H9 (cell line): ENCODE results near the gene SCRN1. TPM values are rescaled to one million over a fixed set of nuclear protein-coding genes. Genes with fewer than 3 reads are reported as not detected.

Source experiments
- DNase-seq: peaks from one replicate; pipeline ENCODE4 v3.0.0-alpha.2; 2017
- H2AFZ ChIP-seq: one replicate; pipeline ENCODE4 v1.6.1; 2013; ENCODE audit warnings: mild to moderate bottlenecking, low read length, control low read depth, moderate library complexity
- H2AK5ac ChIP-seq: 2 replicates; pipeline ENCODE4 v1.6.1; 2013; ENCODE audit warnings: low read length, control low read depth, mixed read lengths; ENCODE audit not compliant: insufficient read length
- H2BK120ac ChIP-seq: one replicate; pipeline ENCODE4 v1.6.1; 2013; ENCODE audit warnings: low read depth, mild to moderate bottlenecking, low read length, control low read depth, inconsistent platforms; ENCODE audit not compliant: poor library complexity, severe bottlenecking
- H2BK12ac ChIP-seq: 2 replicates; pipeline ENCODE4 v1.6.1; 2013; ENCODE audit warnings: low read length, control low read depth, mixed read lengths, low read depth; ENCODE audit not compliant: insufficient read length
- H2BK15ac ChIP-seq: 2 replicates; pipeline ENCODE4 v1.6.1; 2013; ENCODE audit warnings: low read depth, low read length, control low read depth
- H2BK20ac ChIP-seq: one replicate; pipeline ENCODE4 v1.6.1; 2013; ENCODE audit warnings: low read depth, mild to moderate bottlenecking, low read length, control low read depth, inconsistent platforms; ENCODE audit not compliant: poor library complexity, severe bottlenecking
- H2BK5ac ChIP-seq: 2 replicates; pipeline ENCODE4 v1.6.1; 2013; ENCODE audit warnings: low read length, control low read depth, mixed read lengths; ENCODE audit not compliant: insufficient read length
- H3K14ac ChIP-seq: 2 replicates; pipeline ENCODE4 v1.6.1; 2013; ENCODE audit warnings: low read length, control low read depth; ENCODE audit not compliant: insufficient read depth
- H3K18ac ChIP-seq: 2 replicates; pipeline ENCODE4 v1.6.1; 2013; ENCODE audit warnings: low read depth, mild to moderate bottlenecking, mixed read lengths, low read length, control low read depth; ENCODE audit not compliant: insufficient read length
- H3K23ac ChIP-seq: 2 replicates; pipeline ENCODE4 v1.6.1; 2013; ENCODE audit warnings: low read length, control low read depth, mixed read lengths, low read depth; ENCODE audit not compliant: insufficient read length
- H3K23me2 ChIP-seq: 2 replicates; pipeline ENCODE4 v1.6.1; 2013; ENCODE audit warnings: low read depth, mild to moderate bottlenecking, mixed read lengths, low read length, control low read depth; ENCODE audit not compliant: insufficient read length, poor library complexity, severe bottlenecking
- H3K27ac ChIP-seq: 2 replicates; pipeline ENCODE4 v1.5.1; 2013; ENCODE audit warnings: low read length, control low read depth, mixed read lengths, low read depth; ENCODE audit not compliant: insufficient read length
- H3K27me3 ChIP-seq: 2 replicates; pipeline ENCODE4 v1.6.1; 2013; ENCODE audit warnings: low read length, control low read depth, inconsistent platforms; ENCODE audit not compliant: insufficient read depth
- H3K4ac ChIP-seq: 2 replicates; pipeline ENCODE4 v1.6.1; 2013; ENCODE audit warnings: low read depth, mild to moderate bottlenecking, control low read depth, inconsistent platforms, low read length, moderate library complexity
- H3K4me1 ChIP-seq: 2 replicates; pipeline ENCODE4 v1.6.1; 2013; ENCODE audit warnings: low read length, control low read depth, inconsistent platforms; ENCODE audit not compliant: insufficient read depth
- H3K4me2 ChIP-seq: 2 replicates; pipeline ENCODE4 v1.6.1; 2013; ENCODE audit warnings: low read length, control low read depth, mixed read lengths; ENCODE audit not compliant: insufficient read length, insufficient read depth
- H3K56ac ChIP-seq: 2 replicates; pipeline ENCODE4 v1.6.1; 2013; ENCODE audit warnings: low read depth, mild to moderate bottlenecking, mixed read lengths, low read length, control low read depth; ENCODE audit not compliant: insufficient read length
- H3K79me1 ChIP-seq: 2 replicates; pipeline ENCODE4 v1.6.1; 2013; ENCODE audit warnings: low read depth, mild to moderate bottlenecking, moderate library complexity, low read length, control low read depth, inconsistent platforms; ENCODE audit not compliant: insufficient read depth, poor library complexity, severe bottlenecking
- H3K79me2 ChIP-seq: 2 replicates; pipeline ENCODE4 v1.6.1; 2013; ENCODE audit warnings: low read length, control low read depth, inconsistent platforms; ENCODE audit not compliant: insufficient read depth
- H3K9ac ChIP-seq: 2 replicates; pipeline ENCODE4 v1.6.1; 2013; ENCODE audit warnings: low read length, control low read depth, mixed read lengths; ENCODE audit not compliant: insufficient read length; ENCODE audit errors: extremely low read depth
- H3K9me3 ChIP-seq: one replicate; pipeline ENCODE4 v1.6.1; 2013; ENCODE audit warnings: low read depth, low read length, inconsistent platforms; ENCODE audit not compliant: control insufficient read depth
- H3T11ph ChIP-seq: one replicate; pipeline ENCODE4 v1.6.1; 2013; ENCODE audit warnings: mild to moderate bottlenecking, low read length, control low read depth, inconsistent platforms
- H4K20me1 ChIP-seq: one replicate; pipeline ENCODE4 v1.6.1; 2013; ENCODE audit not compliant: control insufficient read depth, insufficient read length, insufficient read depth
- H4K5ac ChIP-seq: 2 replicates; pipeline ENCODE4 v1.6.1; 2013; ENCODE audit warnings: low read depth, mild to moderate bottlenecking, mixed read lengths, low read length, control low read depth; ENCODE audit not compliant: insufficient read length
- H4K8ac ChIP-seq: replicated peaks from 2 replicates; pipeline ENCODE4 v1.6.1; 2013; ENCODE audit warnings: low read length, control low read depth, mixed read lengths, low read depth; ENCODE audit not compliant: insufficient read length
- H4K91ac ChIP-seq: 2 replicates; pipeline ENCODE4 v1.6.1; 2013; ENCODE audit warnings: low read depth, mild to moderate bottlenecking, moderate library complexity, mixed read lengths, low read length, control low read depth; ENCODE audit not compliant: insufficient read length
- H3K27ac Mint-ChIP-seq, 3 experiments: 2 replicates in 2 of 3; 3 replicates in 1 of 3; pipeline ENCODE4 v1.8.0; 2020 to 2021; ENCODE audit warnings: mixed read lengths in 3 of 3, mild to moderate bottlenecking in 1 of 3, moderate library complexity in 1 of 3
- H3K27me3 Mint-ChIP-seq: 2 replicates; pipeline ENCODE4 v1.8.0; 2021; ENCODE audit warnings: low read depth, mild to moderate bottlenecking, moderate library complexity, mixed read lengths
- H3K36me3 Mint-ChIP-seq, 3 experiments: 2 replicates in 2 of 3; 3 replicates in 1 of 3; pipeline ENCODE4 v1.8.0; 2020 to 2021; ENCODE audit warnings: low read depth in 3 of 3, mixed read lengths in 3 of 3; ENCODE audit not compliant: insufficient read depth in 1 of 3
- H3K4me1 Mint-ChIP-seq, 2 experiments: 2 replicates each; pipeline ENCODE4 v1.8.0; 2020; ENCODE audit warnings: mixed read lengths in 2 of 2
- H3K4me3 Mint-ChIP-seq, 2 experiments: 2 replicates in 1 of 2; 3 replicates in 1 of 2; pipeline ENCODE4 v1.8.0; 2020 to 2021; ENCODE audit warnings: mild to moderate bottlenecking in 2 of 2, mixed read lengths in 2 of 2, moderate library complexity in 1 of 2
- H3K9me3 Mint-ChIP-seq, 2 experiments: 2 replicates in 1 of 2; 3 replicates in 1 of 2; pipeline ENCODE4 v1.8.0; 2020; ENCODE audit warnings: mild to moderate bottlenecking in 2 of 2, mixed read lengths in 2 of 2, moderate library complexity in 1 of 2
- CTCF ChIP-seq: fragments of 200-600 bp; sonication (generic); conservative IDR thresholded peaks from 3 replicates; pipeline ENCODE4 v1.8.0; 2021; ENCODE audit warnings: antibody characterized with exemption, mild to moderate bottlenecking
- WGBS: extraction: QIAGEN DNeasy Blood & Tissue Kit; methylation state at CpG from one replicate; pipeline ENCODE4 v1.1.7; 2013; ENCODE audit warnings: missing lambda C conversion rate, low lambda C conversion rate, mixed read lengths; ENCODE audit not compliant: insufficient read length; ENCODE audit errors: extremely low coverage; 5-methylcytosine and 5-hydroxymethylcytosine counted together
- total RNA-seq: library from RNA; stranded (reverse); gene quantifications from 2 replicates; pipeline ENCODE4 v1.2.1, GENCODE V29; 2021

The SCRN1 gene
- total RNA-seq, 1 experiment from 2014 or later: 101 TPM

GRCh38 chr7:29957521-29958310, 31.9 kb downstream of the SCRN1 start:
- WGBS: no CpG with 5 or more reads among the region's 9 CpGs
- TF ChIP-seq CTCF: no peak
- Histone ChIP-seq H3K79me1 (no peaks in the 10 kb centered on the region), H2BK12ac (no peak overlapping the region), H3K23ac (no peak overlapping the region), H4K8ac (no peak overlapping the region), H4K20me1 (no peaks in the 10 kb centered on the region), H2AK5ac (no peak overlapping the region), H3K4ac (no peak overlapping the region), H2BK5ac (no peak overlapping the region), H3K9me3 (no peaks in the 10 kb centered on the region), H3K79me2 (no peaks in the 10 kb centered on the region; the same call in 1 of the 2 replicates), H3K56ac (no peak overlapping the region), H2BK120ac (no peak overlapping the region), H3K27me3 (no peaks in the 10 kb centered on the region), H3K14ac (no peak overlapping the region), H2BK15ac (no peak overlapping the region), H4K5ac (no peak overlapping the region), H2BK20ac (no peak overlapping the region), H3K23me2 (no peaks in the 10 kb centered on the region), H4K91ac (no peak overlapping the region), H3K4me1 (no peaks in the 10 kb centered on the region), H3K27ac (no peak overlapping the region), H2AFZ (no peak overlapping the region), H3T11ph (no peak overlapping the region), H3K18ac (no peak overlapping the region), H3K9ac (no peak overlapping the region), H3K4me2 (no peak overlapping the region)
- Mint-ChIP-seq H3K27me3 (no peaks in the 10 kb centered on the region), H3K4me3 (no peak overlapping the region), H3K9me3 (peaks cover 2 to 4% of the 10 kb centered on the region in 2 experiments; a peak in 4 of 5 replicates), H3K4me1 (peaks cover 33 to 36% of the 10 kb centered on the region in 2 experiments), H3K27ac (peak overlapping the region; percentile 36 to 59 (median 45); a peak in 5 of 7 replicates), H3K36me3 (peaks cover 2 to 50% (median 38%) of the 10 kb centered on the region in 3 experiments; a peak in 6 of 7 replicates)
- DNase-seq: no peak
